ENCODE measurements around the gene SCGB3A2.

Gene SCGB3A2

GRCh38 chr5:147898875-147899401, 20.4 kb downstream of the SCGB3A2 start:
- TF ChIP-seq ESRRG (CRISPR knock-in tag; IDR thresholded peaks at IDR 0.05) (no peak), ZNF8 (CRISPR knock-in tag; IDR thresholded peaks at IDR 0.05) (no peak), OSR1 (CRISPR knock-in tag; IDR thresholded peaks at IDR 0.05) (no peak), GLIS3 (CRISPR knock-in tag; IDR thresholded peaks at IDR 0.05) (no peak), ZFP30 (CRISPR knock-in tag; IDR thresholded peaks at IDR 0.05) (no peak), TCF4 (CRISPR knock-in tag; IDR thresholded peaks at IDR 0.05; ENCODE audit: borderline replicate concordance) (no peak)
- no peak for ATAC-seq

DNA sequence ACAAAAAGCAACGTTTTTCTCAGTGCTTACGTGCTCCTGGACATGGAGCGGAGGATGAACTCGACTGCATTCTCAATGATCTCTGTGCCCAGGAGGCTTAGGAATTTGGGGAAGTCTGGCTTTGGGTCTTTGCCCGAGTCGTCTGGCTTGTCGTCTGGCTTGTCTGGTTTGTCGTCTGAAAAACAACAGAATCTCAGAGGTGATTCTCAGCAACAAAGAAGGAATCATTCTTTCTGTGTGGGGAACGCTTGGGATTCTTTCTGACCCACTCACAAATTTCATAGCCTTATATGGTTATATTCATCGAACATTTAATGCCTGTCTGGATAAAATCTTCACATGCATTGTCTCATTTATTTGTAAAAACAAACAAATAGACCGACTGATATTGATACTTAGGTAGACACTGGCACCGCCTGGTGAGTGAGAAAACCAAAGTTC, 23.1 kb downstream of the SCGB3A2 start:
- TF ChIP-seq TOX (CRISPR knock-in tag; IDR thresholded peaks at IDR 0.05; ENCODE audit: borderline replicate concordance) = no peak
- TF ChIP-seq ISL1 (CRISPR knock-in tag; IDR thresholded peaks at IDR 0.05) = peak; percentile 39
- no peak for TF ChIP-seq RARB (CRISPR knock-in tag; IDR thresholded peaks at IDR 0.05)
- TF ChIP-seq, protein P1, sequence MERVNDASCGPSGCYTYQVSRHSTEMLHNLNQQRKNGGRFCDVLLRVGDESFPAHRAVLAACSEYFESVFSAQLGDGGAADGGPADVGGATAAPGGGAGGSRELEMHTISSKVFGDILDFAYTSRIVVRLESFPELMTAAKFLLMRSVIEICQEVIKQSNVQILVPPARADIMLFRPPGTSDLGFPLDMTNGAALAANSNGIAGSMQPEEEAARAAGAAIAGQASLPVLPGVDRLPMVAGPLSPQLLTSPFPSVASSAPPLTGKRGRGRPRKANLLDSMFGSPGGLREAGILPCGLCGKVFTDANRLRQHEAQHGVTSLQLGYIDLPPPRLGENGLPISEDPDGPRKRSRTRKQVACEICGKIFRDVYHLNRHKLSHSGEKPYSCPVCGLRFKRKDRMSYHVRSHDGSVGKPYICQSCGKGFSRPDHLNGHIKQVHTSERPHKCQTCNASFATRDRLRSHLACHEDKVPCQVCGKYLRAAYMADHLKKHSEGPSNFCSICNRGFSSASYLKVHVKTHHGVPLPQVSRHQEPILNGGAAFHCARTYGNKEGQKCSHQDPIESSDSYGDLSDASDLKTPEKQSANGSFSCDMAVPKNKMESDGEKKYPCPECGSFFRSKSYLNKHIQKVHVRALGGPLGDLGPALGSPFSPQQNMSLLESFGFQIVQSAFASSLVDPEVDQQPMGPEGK (CRISPR knock-in tag; IDR thresholded peaks at IDR 0.05; ENCODE audit: borderline replicate concordance) = no peak
- TF ChIP-seq ZFP30 (CRISPR knock-in tag; IDR thresholded peaks at IDR 0.05) = no peak
- no peak for TF ChIP-seq POU6F1 (CRISPR knock-in tag; IDR thresholded peaks at IDR 0.05; ENCODE audit: borderline replicate concordance, low read depth)
- TF ChIP-seq SNAI2 (CRISPR knock-in tag; IDR thresholded peaks at IDR 0.05) = no peak
- ATAC-seq = peak; percentile 73

- no peak for ATAC-seq
- TF ChIP-seq TCF4 (CRISPR knock-in tag; IDR thresholded peaks at IDR 0.05; ENCODE audit: borderline replicate concordance) (no peak), ISL1 (CRISPR knock-in tag; IDR thresholded peaks at IDR 0.05) (no peak)
These were observed 24.2 kb downstream of the SCGB3A2 start for GRCh38 chr5:147902609-147903115.

DNA sequence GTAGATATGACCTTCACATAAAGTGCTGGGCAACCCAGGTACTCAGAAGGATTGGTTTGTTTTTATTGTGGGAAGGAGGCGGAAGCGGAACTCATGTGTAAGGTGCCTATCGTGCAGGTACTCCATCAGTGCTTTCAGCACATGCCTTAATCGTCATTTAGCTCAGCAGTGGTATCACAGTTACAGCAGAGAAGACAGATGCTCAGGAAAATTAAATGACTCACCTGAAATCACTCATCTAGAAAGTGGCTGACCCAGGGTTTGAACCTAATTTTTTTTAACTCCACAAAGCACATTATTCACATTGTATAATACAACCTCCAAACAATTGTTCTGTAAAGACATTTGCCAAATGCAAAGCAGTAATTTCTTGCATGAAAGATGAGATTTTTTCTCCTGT, 25.6 kb downstream of the SCGB3A2 start:
- TF ChIP-seq ZC3H10 (CRISPR knock-in tag; IDR thresholded peaks at IDR 0.05) (no peak), ISL1 (CRISPR knock-in tag; IDR thresholded peaks at IDR 0.05) (0 out of 2 replicates have a peak, but pooled peaks have one; percentile 15)
- ATAC-seq = no peak

DNA sequence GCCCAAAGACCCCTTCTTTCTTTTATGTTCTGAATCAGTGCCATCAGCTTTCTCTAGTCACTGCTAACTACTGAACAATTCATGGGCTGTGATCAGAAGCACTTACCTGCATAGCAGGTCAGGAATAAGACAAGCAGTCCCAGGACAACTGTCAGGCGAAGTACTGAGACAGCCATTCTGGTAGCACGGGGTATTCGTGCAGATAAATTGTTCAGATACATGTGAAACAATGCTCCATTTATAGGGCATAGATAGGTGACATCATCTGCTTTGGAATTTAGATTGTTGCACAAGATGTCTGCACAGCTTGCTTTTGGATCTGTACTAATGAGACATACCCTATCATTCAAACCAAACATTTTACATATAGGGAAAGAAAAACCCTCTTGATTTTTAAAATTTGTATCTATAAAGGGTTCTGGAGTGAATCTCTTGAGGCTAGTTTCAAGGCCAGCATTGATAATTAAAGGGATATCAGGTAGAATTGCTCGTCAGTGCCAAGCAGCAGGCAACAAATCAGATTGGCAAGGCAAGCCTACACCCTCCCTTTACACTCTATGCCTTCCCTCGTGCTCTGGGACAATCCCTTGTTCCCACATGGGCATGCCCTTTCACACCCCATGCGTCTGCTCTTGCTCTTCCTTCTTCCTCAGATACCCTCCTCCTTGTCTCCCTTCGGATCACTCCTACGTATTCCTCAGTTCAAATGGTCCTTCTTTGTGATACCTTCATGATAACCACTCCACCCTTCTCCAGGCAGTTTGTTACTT, 28.0 kb downstream of the SCGB3A2 start, which contains the start of gene C5orf46:
C5orf46 (minus strand) TSS at position 213 of the 770 bp plus-strand sequence; CDS start at position 176, 37 bp downstream.
- peak; percentile 68 for ATAC-seq
- TF ChIP-seq GLIS3 (CRISPR knock-in tag; IDR thresholded peaks at IDR 0.05) (no peak), TOX (CRISPR knock-in tag; IDR thresholded peaks at IDR 0.05; ENCODE audit: borderline replicate concordance) (no peak), CREB5 (CRISPR knock-in tag; IDR thresholded peaks at IDR 0.05; ENCODE audit: low read depth) (peak; percentile 80), ARNTL (CRISPR knock-in tag; IDR thresholded peaks at IDR 0.05; ENCODE audit: borderline replicate concordance, low read depth) (no peak), RARB (CRISPR knock-in tag; IDR thresholded peaks at IDR 0.05) (no peak), ISL1 (CRISPR knock-in tag; IDR thresholded peaks at IDR 0.05) (peak; percentile 69), ZNF70 (CRISPR knock-in tag; IDR thresholded peaks at IDR 0.05) (no peak)

DNA sequence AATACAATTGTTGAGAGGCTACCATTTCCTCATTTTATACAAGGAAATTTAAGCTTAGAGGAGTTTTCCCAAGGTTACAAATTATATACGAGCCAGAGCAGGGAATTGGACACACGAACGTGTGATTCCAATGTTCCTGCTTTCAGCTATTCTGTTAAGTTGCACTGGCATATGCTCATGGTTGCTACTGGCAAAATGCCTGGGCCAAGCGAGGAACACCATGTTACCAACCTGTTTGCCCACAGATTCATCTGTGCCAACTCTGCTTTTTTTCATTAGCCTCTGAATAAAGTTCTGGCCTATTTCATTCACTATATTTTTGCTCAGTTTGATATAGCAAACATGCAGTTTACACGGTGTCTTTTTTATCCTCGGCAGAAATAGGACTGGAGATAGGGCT, 32.9 kb downstream of the SCGB3A2 start:
- no peak for ATAC-seq
- TF ChIP-seq ZNF8 (CRISPR knock-in tag; IDR thresholded peaks at IDR 0.05) = no peak
- TF ChIP-seq ESRRG (CRISPR knock-in tag; IDR thresholded peaks at IDR 0.05) = no peak
- TF ChIP-seq ZC3H10 (CRISPR knock-in tag; IDR thresholded peaks at IDR 0.05) = no peak
- no peak for TF ChIP-seq PPARA (CRISPR knock-in tag; IDR thresholded peaks at IDR 0.05; ENCODE audit: borderline replicate concordance)
- no peak for TF ChIP-seq ISL1 (CRISPR knock-in tag; IDR thresholded peaks at IDR 0.05)
- TF ChIP-seq TOX (CRISPR knock-in tag; IDR thresholded peaks at IDR 0.05; ENCODE audit: borderline replicate concordance) = no peak
- TF ChIP-seq TSHZ2 (CRISPR knock-in tag; IDR thresholded peaks at IDR 0.05) = no peak
